Endodermal cell (in vitro differentiated cells): ENCODE data around the gene TLE1. TPM values are rescaled to one million over a fixed set of nuclear protein-coding genes. Genes with fewer than 3 reads are reported as not detected.

Experiments
- DNase-seq: peaks from one replicate; pipeline ENCODE4 v3.0.0-alpha.2; 2017
- H3K27ac ChIP-seq: 2 replicates; pipeline ENCODE4 v1.5.1; 2013; ENCODE audit warnings: mild to moderate bottlenecking, low read depth, low read length, moderate library complexity
- H3K27me3 ChIP-seq: 2 replicates; pipeline ENCODE4 v1.6.1; 2013; ENCODE audit warnings: mild to moderate bottlenecking, low read length, moderate library complexity; ENCODE audit not compliant: insufficient read depth, control insufficient read depth, poor library complexity, severe bottlenecking
- H3K36me3 ChIP-seq: 2 replicates; pipeline ENCODE4 v1.7.0; 2013; ENCODE audit warnings: mild to moderate bottlenecking, low read length, moderate library complexity; ENCODE audit not compliant: control insufficient read depth, insufficient read depth
- H3K4me1 ChIP-seq: one replicate; pipeline ENCODE4 v1.7.0; 2013; ENCODE audit warnings: low read length; ENCODE audit not compliant: control insufficient read depth, insufficient read depth
- H3K4me3 ChIP-seq: 2 replicates; pipeline ENCODE4 v1.5.1; 2013; ENCODE audit warnings: mild to moderate bottlenecking, low read length, moderate library complexity
- H3K9ac ChIP-seq: 2 replicates; pipeline ENCODE4 v1.6.1; 2013; ENCODE audit warnings: mild to moderate bottlenecking, low read length, moderate library complexity; ENCODE audit not compliant: poor library complexity, severe bottlenecking; ENCODE audit errors: extremely low read depth
- H3K9me3 ChIP-seq: 2 replicates; pipeline ENCODE4 v1.6.1; 2013; ENCODE audit warnings: mild to moderate bottlenecking, low read length, moderate library complexity; ENCODE audit not compliant: control insufficient read depth
- H3K27ac Mint-ChIP-seq: 2 replicates; pipeline ENCODE4 v1.8.0; 2020; ENCODE audit warnings: mixed read lengths
- H3K27me3 Mint-ChIP-seq: 2 replicates; pipeline ENCODE4 v1.8.0; 2021; ENCODE audit warnings: mild to moderate bottlenecking, mixed read lengths; ENCODE audit not compliant: insufficient read depth
- H3K36me3 Mint-ChIP-seq: 2 replicates; pipeline ENCODE4 v1.8.0; 2020; ENCODE audit warnings: low read depth, mixed read lengths
- H3K4me1 Mint-ChIP-seq: 2 replicates; pipeline ENCODE4 v1.8.0; 2020; ENCODE audit warnings: mixed read lengths
- H3K4me3 Mint-ChIP-seq: 2 replicates; pipeline ENCODE4 v1.8.0; 2020; ENCODE audit warnings: mild to moderate bottlenecking, moderate library complexity, mixed read lengths
- H3K9me3 Mint-ChIP-seq: 2 replicates; pipeline ENCODE4 v1.8.0; 2020; ENCODE audit warnings: mild to moderate bottlenecking, mixed read lengths
- WGBS, 2 experiments: methylation state at CpG; one replicate each; pipeline versions ENCODE4 v1.1.5 to v1.1.7; 2013; ENCODE audit warnings: missing lambda C conversion rate in 2 of 2, mixed read lengths in 1 of 2; ENCODE audit not compliant: insufficient coverage in 1 of 2, insufficient read length in 1 of 2; 5-methylcytosine and 5-hydroxymethylcytosine counted together
- total RNA-seq, 2 donors: library from RNA; stranded (reverse); fragmentation: NEBNext Ultra II Directional in 1 of 2; extraction: Animal tissue kit (Norgen Biotek cat#: 25700) in 1 of 2; gene quantifications; 2 replicates in 1 of 2; 3 replicates in 1 of 2; pipeline ENCODE4 v1.2.1, GENCODE V29; 2021
- TF ChIP-seq, protein P1 (sequence below): fragments of 200-600 bp; sonication (generic); conservative IDR thresholded peaks from 2 replicates; pipeline ENCODE4 v1.5.0; 2021; ENCODE audit warnings: antibody characterized with exemption, mild to moderate bottlenecking

The TLE1 gene
- total RNA-seq, 2 donors from 2014 or later = 49.7 to 73.5 TPM

DNA sequence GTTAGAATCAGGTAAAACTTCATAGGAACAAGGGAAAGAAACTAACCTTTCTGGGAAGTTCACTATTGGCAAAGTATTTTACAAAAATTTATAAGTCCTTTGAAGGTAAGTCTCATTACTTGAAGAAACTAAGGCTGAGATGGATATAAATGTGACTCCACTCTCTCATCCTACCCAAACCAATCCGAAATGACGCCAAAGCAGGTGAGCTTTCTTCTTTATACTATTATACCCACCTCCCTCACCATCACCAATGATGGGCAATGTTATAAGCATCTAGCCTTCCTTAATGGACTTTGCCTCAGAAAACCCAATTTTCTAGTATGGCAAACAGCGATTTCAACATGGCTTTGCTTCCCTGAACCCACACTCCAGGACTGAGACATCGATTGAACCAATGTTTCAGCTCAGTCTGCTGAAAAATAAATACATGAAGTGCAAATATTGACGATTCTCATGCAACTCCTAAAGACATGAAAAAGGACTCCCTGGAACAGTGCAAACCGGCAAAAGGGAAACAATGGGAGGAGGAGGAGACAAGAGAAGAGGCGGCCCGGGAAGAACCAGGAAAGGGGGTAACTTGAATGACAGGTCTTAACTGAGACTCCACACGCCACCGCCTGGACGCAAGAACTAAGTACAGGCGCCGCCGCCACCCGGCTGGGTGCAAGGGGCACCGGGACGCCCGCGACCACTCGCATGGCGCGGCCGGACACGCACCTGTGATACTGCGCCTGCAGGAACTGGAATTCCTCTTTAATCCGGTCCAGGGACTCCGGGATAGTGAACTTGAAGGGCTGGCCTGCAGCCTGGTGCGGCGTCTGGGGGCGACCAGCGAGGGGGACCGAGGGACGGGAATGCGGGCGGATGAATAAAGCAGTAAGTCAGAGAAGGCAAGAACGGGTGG lies 2.5 kb downstream of the TLE1 start:
- peak overlapping the region; percentile 86 for H3K27ac ChIP-seq
- H3K9me3 ChIP-seq = no peaks in the 10 kb centered on the region
- TF ChIP-seq, protein P1, sequence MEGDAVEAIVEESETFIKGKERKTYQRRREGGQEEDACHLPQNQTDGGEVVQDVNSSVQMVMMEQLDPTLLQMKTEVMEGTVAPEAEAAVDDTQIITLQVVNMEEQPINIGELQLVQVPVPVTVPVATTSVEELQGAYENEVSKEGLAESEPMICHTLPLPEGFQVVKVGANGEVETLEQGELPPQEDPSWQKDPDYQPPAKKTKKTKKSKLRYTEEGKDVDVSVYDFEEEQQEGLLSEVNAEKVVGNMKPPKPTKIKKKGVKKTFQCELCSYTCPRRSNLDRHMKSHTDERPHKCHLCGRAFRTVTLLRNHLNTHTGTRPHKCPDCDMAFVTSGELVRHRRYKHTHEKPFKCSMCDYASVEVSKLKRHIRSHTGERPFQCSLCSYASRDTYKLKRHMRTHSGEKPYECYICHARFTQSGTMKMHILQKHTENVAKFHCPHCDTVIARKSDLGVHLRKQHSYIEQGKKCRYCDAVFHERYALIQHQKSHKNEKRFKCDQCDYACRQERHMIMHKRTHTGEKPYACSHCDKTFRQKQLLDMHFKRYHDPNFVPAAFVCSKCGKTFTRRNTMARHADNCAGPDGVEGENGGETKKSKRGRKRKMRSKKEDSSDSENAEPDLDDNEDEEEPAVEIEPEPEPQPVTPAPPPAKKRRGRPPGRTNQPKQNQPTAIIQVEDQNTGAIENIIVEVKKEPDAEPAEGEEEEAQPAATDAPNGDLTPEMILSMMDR = peak; percentile 80
- H3K36me3 ChIP-seq = peaks cover 50% of the 10 kb centered on the region
- peak overlapping the region; percentile 98 for H3K4me3 ChIP-seq
- DNase-seq = peak; percentile 93
- 2 to 5% methylated on average over 13 to 36 of the region's 36 CpGs for WGBS, 2 experiments
- H3K9ac ChIP-seq = peak overlapping the region; percentile 72
- Mint-ChIP-seq H3K27ac (peak overlapping the region; percentile 92), H3K9me3 (no peaks in the 10 kb centered on the region), H3K4me3 (no peak overlapping the region), H3K36me3 (no peaks in the 10 kb centered on the region), H3K4me1 (peaks cover 14% of the 10 kb centered on the region), H3K27me3 (peaks cover 16% of the 10 kb centered on the region)
- peaks cover 9% of the 10 kb centered on the region for H3K4me1 ChIP-seq
- peaks cover 42% of the 10 kb centered on the region for H3K27me3 ChIP-seq

DNA sequence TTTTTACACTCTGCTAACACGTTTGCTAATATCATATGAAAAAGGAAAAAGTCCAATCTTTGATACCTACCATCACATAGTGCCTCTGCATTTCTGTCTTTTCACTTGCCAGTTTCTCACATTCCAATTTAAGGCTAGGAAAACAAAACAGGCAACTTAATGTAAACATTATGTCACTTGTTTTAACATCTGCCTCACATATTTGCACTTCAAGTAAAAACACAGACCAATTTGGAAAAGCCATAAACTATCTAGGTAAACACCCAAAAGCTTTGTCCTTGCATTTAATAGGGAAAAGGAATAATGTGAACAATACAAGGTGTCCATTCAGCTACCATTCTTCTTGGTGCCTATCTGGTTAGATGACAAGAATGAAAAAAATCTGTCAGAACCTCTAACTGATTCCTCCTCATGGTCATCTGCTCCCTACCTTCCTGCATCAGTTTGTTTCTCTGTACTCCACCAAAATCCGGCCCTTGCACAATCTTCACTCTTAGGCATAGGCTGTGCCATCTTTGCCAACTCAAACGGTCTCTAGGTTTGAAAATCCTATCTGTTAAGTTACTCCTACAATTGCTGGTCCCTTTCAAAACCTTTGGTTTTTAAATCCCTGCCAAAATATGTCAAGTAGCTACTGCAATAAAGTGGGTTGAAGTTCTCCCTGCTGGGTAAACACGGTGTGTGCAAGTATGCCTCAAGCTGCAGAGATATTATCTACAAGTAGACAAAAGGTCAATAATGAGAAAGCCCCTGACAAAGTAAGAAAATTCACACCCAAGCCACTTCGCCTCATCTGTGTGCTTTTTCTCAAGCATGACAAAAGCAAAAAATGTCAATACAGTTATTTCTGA lies 3.4 kb downstream of the TLE1 start:
- peaks cover 9% of the 10 kb centered on the region for H3K4me1 ChIP-seq
- Mint-ChIP-seq H3K4me3 (no peak overlapping the region), H3K27ac (no peak overlapping the region), H3K4me1 (peaks cover 17% of the 10 kb centered on the region), H3K27me3 (peaks cover 7% of the 10 kb centered on the region), H3K9me3 (no peaks in the 10 kb centered on the region), H3K36me3 (peaks cover 2% of the 10 kb centered on the region)
- H3K4me3 ChIP-seq = peak overlapping the region; percentile 98
- H3K9ac ChIP-seq = peak overlapping the region; percentile 42
- H3K9me3 ChIP-seq = no peaks in the 10 kb centered on the region
- no peak for DNase-seq
- no peak overlapping the region for H3K27ac ChIP-seq
- WGBS, 2 experiments = 66 to 75% methylated on average over 3 to 5 of the region's 5 CpGs
- peaks cover 33% of the 10 kb centered on the region for H3K27me3 ChIP-seq
- TF ChIP-seq, protein P1 = no peak
- H3K36me3 ChIP-seq = peaks cover 56% of the 10 kb centered on the region

DNA sequence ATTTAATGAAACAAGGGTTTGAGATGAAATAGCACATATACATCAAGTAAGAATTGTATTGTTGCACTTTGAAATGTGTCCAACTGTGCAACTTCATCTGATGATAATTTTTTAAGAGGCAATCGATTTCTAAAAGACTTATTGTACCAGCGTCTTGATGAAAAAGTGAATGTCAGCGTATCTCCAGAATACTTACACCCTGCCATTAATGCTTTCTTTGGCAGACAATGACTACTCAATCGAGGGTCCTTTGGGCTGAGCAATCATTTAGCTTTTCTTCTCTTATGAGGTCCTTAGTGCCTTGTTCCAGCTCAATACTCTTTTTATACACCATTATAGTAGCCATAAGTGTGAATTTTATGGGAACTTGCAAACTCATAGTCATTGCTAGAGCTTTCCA lies 4.7 kb downstream of the TLE1 start:
- H3K4me1 Mint-ChIP-seq = peaks cover 23% of the 10 kb centered on the region
- Histone ChIP-seq H3K4me1 (peaks cover 17% of the 10 kb centered on the region), H3K4me3 (peak overlapping the region; percentile 98), H3K27me3 (peaks cover 28% of the 10 kb centered on the region), H3K36me3 (peaks cover 63% of the 10 kb centered on the region), H3K9me3 (no peaks in the 10 kb centered on the region), H3K9ac (no peak overlapping the region), H3K27ac (peak overlapping the region; percentile 78)
- TF ChIP-seq, protein P1 = no peak
- no peak overlapping the region for H3K4me3 Mint-ChIP-seq
- H3K36me3 Mint-ChIP-seq = peaks cover 6% of the 10 kb centered on the region
- H3K27me3 Mint-ChIP-seq = peaks cover 2% of the 10 kb centered on the region
- H3K9me3 Mint-ChIP-seq = no peaks in the 10 kb centered on the region
- no peak for DNase-seq
- no peak overlapping the region for H3K27ac Mint-ChIP-seq
- WGBS, 2 experiments = 77 to 91% methylated on average over 4 of the region's 4 CpGs
